22Rv1 (cell line): ENCODE data around the gene CHAC1.

Experiments
- H3K27ac ChIP-seq: fragments of 450-650 bp; 2 replicates; pipeline ENCODE4 v1.5.1; 2017
- ZFX ChIP-seq: fragments of 450-650 bp; IDR thresholded peaks from 2 replicates; pipeline ENCODE4 v1.6.1; 2017; ENCODE audit warnings: antibody characterized with exemption, borderline replicate concordance
- TF ChIP-seq, protein P1 (sequence below): fragments of 450-650 bp; IDR thresholded peaks from 2 replicates; pipeline ENCODE4 v1.5.1; 2017; ENCODE audit warnings: mild to moderate bottlenecking

CHAC1 gene

GRCh38 chr15:40929660-40930429, 23.4 kb upstream of the CHAC1 start:
- TF ChIP-seq ZFX: no peak
- H3K27ac ChIP-seq: peak overlapping the region; percentile 47

GRCh38 chr15:40930430-40931299, 22.6 kb upstream of the CHAC1 start:
- no peak overlapping the region for H3K27ac ChIP-seq
- TF ChIP-seq ZFX: no peak
- TF ChIP-seq, protein P1, sequence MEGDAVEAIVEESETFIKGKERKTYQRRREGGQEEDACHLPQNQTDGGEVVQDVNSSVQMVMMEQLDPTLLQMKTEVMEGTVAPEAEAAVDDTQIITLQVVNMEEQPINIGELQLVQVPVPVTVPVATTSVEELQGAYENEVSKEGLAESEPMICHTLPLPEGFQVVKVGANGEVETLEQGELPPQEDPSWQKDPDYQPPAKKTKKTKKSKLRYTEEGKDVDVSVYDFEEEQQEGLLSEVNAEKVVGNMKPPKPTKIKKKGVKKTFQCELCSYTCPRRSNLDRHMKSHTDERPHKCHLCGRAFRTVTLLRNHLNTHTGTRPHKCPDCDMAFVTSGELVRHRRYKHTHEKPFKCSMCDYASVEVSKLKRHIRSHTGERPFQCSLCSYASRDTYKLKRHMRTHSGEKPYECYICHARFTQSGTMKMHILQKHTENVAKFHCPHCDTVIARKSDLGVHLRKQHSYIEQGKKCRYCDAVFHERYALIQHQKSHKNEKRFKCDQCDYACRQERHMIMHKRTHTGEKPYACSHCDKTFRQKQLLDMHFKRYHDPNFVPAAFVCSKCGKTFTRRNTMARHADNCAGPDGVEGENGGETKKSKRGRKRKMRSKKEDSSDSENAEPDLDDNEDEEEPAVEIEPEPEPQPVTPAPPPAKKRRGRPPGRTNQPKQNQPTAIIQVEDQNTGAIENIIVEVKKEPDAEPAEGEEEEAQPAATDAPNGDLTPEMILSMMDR: peak; percentile 91

DNA sequence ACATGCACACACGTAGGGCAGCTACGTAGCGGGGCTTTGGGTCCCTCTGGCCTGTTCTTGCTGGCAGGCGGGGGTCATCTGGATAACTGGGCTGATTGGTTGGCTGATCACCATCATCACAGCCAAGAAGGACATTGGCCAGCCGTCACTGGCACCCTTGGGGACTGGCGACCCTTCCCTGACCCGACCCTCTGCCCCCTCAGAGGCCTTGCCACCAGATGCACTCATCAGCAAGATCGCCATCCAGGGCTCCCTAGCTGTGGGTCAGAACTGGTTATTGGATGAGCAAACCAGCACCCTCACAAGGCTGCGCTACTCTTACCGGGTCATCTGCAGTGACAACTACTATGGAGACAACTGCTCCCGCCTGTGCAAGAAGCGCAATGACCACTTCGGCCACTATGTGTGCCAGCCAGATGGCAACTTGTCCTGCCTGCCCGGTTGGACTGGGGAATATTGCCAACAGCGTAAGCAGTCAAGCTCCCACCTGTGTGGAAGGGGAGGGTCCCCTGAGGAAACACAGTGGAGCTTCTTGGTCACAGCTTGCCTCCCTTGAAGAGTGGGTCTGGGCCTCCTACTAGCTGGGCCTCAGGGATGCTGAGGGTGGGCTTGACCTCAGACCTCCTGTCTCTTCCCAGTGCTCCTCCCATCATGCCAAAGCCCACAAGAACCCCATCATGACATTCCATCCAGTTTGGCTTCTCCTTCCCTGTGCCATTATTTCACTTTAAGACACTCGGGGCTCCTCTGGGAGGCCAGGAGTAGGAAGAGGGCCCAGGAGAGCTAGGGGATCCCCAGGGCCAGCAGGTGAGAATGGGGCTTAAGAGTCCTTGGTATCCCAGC, 21.8 kb upstream of the CHAC1 start:
- no peak overlapping the region for H3K27ac ChIP-seq
- TF ChIP-seq ZFX: no peak
- TF ChIP-seq, protein P1: no peak

- H3K27ac ChIP-seq: no peak overlapping the region
- TF ChIP-seq, protein P1: no peak
- TF ChIP-seq ZFX: no peak
These were observed 21.1 kb upstream of the CHAC1 start for GRCh38 chr15:40932156-40932555.

DNA sequence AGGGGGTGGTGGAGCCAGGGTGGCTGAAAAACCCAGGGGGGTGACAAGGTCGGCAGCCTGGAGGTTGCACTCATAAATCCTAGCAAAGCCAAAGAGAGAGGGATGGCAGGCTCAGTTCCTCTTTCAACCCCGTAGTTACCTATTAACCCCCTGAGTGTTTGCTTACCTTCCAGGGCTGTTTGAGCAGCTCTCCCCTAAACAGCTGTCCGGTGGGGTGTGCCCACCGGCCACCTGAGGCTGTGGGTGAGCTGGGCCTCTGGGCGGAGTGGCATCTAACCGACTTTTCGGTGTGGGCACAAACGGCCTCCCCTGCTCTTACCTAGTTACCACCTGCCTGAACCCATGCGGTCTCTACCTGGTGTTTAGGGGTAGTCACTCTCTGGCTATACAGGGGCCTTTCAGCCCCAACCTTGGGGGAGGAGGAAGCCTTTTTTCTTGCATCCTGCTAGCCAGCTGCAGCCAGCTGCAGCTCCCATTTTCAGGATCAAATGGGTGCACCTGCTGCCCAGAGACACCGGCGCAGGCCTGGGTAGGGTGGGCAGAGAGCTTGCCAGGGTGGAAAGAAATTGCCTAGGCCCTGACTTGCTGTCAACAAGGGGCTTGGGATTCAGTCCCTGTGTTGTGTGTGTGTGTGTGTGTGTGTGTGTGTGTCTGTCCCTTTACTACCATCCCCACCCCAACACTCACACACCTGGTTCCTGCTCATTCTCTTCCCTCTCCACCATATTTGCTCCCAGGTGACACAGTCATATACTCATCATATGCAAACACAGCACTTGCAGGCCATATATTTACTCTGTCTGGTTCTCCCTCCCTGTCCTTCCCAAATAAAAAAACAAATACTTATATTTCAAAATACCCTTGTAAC, 20.4 kb upstream of the CHAC1 start:
- no peak overlapping the region for H3K27ac ChIP-seq
- TF ChIP-seq, protein P1: no peak
- no peak for TF ChIP-seq ZFX

DNA sequence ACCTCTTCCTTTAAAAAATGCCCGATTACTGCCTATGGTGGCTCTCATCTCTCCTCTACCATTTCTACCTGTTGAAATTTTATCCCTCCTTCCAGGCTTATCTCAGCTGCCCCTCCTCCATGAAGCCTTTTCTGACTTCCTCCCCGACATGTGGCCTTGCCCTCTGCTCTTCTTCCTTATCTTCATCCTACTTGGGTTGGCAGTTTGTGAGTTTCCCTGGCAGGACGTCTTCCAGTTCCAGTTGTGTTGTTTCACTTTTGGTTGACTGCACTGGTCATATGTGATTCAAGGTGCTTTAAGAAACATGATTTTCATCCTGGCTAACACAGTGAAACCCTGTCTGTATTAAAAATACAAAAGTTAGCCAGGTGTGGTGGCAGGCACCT, 19.8 kb upstream of the CHAC1 start:
- H3K27ac ChIP-seq: no peak overlapping the region
- TF ChIP-seq, protein P1: no peak
- no peak for TF ChIP-seq ZFX
